Astrocyte (in vitro differentiated cells and primary cell): ENCODE results near the gene CFAP20.

ENCODE experiments used
- CTCF ChIP-seq: IDR thresholded peaks from 2 replicates; pipeline ENCODE4 v1.5.1; 2011; ENCODE audit warnings: low read depth, mild to moderate bottlenecking, inconsistent platforms, low read length, moderate library complexity; ENCODE audit not compliant: insufficient read depth
- EZH2 ChIP-seq: IDR thresholded peaks from 2 replicates; pipeline ENCODE4 v1.6.1; 2012; ENCODE audit warnings: mild to moderate bottlenecking, low read length, inconsistent platforms; ENCODE audit not compliant: insufficient read depth

- no peak for TF ChIP-seq CTCF
- no peak for TF ChIP-seq EZH2
Observed at GRCh38 chr16:58123896-58124600, 5.1 kb downstream of the CFAP20 start.
